SW 1271 (cell line): ENCODE measurements around the gene NDUFS7.
"Not testable (repeated sequence)": the region's sequence is repeated elsewhere in the genome, so short reads cannot be mapped to it uniquely, and the experiment has no call there.

Experiments used
- DNase-seq, 2 experiments: peaks; one replicate each; lab custom pipeline; 2025; lab: John Stamatoyannopoulos, UW

Gene NDUFS7

DNA sequence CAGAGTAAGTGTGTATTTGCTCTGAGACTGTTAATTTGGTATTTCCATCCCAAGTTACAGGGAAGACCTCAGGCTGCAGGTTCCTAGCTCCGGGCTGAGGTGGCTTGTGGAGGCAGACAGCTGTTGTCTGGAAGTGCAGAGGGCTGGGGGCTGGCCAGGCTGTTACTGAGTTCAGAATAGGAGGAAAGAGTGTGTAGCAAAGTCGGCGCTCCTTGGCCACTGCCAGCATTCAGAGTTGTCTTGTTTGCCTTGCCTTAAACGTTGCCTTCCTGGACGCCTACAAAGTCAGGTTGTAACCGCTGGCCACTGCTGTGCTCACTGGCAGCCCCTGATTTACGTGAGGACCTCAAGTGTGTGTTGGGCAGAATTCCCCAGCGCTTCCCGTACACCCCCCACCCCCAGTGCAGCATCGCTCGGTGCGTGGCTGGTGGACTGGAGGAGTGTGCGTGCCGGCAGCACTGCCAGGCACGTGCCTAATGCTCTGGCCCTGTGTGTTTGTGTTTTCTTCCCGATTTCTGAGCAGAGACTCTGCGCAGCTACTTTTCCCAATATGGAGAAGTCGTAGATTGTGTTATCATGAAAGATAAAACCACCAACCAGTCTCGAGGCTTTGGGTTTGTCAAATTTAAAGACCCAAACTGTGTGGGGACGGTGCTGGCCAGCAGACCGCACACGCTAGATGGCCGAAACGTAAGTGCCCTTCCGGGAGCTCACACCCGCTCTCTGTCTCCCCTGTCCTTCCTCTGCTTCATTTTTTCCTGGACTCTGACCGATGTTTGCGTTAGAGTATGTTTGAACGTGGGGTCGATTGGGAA lies 34.2 kb downstream of the NDUFS7 start:
- no peak for DNase-seq

DNA sequence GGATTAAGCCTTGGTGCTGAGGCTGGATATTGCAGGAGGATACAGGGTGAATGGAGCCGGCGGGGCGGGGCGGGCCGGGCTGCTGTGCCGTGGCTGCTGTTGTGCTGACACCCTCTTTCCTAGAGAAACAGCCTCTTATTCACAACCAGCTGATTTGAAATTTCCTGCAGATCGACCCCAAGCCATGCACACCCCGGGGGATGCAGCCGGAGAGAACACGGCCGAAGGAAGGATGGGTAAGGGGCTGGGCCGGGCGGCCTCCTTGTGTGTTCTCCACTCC lies 34.7 kb downstream of the NDUFS7 start:
- DNase-seq = no peak

DNA sequence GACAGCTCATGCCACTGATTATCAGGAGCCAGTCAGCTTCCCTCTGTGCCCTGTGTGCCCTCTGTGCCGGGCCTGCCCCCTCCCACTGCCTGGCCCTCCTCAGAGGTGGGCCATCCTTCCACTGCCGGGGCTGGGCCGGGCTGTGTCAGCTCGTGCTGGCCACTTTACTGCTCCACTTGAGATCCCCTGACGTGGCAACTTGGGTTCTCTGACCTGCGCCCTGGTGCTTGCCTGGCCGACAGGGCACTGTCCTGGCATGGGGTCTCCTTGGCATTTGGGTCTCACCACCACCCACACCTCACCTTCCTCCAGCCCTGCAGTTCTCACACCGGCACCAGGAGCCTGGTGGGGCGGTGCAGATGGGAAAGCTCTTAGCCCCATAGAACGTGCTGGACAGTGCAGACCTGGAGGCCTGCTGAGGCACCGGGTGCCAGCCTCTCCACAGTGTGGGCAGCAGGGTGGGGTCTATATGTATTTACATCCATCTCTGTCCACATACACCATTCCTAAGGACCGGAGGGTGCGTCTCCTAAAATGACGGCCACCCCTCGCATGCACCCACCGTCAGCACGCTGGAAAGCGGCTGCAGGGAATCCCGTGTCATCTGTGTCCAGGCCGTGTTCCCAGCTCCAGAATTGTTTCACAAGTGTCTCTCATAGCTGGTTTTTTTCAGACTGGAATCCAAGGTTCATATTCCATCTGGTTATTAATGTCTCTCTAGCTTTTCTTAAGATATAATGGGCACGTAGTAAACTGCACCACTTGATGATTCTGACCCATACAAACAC lies 35.4 kb downstream of the NDUFS7 start:
- DNase-seq = no peak

DNA sequence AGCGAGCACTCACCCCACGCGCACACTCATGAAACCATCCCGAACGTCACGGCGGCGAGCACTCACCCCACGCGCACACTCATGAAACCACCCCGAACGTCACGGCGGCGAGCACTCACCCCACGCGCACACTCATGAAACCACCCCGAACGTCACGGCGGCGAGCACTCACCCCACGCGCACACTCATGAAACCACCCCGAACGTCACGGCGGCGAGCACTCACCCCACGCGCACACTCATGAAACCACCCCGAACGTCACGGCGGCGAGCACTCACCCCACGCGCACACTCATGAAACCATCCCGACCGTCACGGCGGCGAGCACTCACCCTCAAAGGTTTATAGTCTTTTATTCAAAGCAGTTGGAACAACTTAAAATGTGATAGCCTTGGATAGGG lies 36.4 kb downstream of the NDUFS7 start:
- DNase-seq = not testable (repeated sequence)

DNA sequence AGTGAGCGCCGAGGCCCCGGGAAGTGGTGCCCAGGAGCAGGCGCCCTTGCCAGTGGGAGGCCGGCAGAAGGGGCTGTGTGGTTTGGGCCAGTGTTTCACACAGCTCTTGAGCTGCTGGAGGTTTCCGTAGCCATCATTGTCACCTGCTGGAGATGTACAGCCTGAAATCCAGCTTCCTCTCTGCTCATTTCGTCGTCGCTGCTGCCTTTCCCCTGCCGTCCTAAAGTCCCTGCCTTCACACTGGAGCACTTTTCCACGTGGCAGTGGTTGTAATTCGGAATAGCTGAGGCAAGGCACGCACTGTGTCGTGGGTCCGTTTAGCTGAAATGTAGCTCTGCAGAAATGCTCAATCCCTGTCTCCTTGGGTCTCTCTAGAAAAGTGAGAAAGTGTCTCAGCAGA lies 36.9 kb downstream of the NDUFS7 start:
- no peak for DNase-seq

DNA sequence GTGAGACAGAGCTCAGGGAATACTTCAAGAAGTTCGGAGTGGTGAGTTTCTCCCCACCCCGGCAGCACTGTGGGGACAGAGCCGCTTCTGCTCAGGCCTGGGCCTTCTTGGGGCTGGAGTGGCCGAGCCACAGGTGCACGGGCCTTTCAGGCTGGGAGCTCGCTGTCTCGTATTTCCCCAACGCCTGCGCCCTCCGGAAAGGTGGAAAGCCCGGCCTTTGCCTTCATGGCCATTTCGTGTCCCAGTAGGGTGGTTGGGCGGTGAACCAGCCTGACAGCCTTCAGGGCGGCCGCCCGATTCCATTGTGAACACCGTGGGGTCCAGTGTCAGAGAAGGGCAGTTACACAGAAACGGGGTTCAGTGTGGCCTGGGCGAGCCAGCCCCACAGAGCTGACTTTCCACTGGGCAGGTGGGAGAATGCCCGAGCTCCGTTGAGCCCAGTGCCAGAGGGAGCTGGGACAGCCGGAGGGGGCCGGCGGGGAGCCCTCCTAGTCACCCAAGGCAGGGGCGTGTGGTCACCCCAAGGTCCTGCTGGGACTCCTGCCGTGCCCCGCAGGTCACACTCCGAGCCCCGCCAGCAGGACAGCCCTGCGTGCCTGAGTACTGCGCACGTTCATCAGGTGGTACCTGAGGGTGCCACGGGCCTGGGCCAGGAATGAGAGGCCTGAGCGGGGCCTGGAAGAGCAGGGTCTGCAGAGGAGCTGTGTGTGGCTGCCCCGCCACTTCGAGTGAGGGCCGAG lies 37.7 kb downstream of the NDUFS7 start:
- DNase-seq = no peak

DNA sequence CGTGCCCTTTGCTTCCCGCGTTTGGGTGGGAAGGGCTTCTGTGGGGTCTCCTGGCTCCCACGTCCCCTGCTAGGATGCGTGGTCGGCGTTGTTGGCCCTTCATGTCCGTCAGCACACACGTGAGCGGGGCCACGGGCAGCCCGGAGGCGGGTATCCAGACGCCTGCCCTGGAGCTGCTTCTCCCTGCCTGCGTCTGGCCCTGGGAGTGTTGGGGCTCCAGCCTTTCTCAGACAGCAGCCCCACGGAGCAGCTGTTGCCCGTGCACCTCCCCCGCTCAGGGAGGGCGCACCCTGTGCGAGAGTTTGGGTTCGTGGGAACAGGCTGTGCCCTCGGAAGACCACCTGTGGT lies 38.2 kb downstream of the NDUFS7 start:
- no peak for DNase-seq

DNA sequence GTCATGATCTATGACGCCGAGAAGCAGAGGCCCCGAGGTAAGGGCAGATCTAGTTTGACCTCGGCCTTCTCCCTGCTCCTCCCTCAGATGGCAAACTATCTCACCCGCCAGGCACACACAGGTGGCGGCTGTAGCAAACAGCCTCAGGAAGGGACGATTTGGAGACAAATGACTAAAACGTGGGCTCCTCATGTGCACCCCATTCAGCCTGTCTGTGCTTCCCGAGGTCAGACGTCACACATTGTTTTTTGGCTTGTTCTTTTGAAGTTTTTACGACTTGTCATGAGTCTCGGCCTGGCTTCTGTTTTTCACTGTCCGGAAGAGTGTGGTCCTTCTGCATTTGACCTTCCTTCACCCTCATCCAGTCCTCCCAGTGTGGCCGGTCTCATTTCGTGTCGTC lies 38.7 kb downstream of the NDUFS7 start:
- DNase-seq = no peak

DNA sequence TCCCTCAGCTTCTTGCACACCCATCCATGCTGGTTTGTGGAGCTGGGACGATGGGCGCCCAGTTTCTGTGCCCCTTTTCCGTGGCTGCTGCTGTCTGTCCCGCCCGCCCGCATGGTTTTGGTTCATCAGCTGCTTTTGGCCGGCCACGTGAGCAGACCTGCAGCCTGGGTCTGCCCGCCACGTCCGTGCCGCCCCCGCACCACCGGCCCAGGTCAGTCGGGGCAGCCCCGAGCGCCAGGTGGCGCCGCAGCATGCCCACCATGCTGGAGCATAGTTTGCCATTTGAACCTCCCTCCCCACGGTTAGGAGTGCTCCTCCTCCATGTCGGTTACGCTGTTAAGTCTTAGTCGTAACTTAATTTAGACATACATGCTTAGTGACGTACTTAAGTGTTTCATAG lies 39.2 kb downstream of the NDUFS7 start:
- no peak for DNase-seq

DNA sequence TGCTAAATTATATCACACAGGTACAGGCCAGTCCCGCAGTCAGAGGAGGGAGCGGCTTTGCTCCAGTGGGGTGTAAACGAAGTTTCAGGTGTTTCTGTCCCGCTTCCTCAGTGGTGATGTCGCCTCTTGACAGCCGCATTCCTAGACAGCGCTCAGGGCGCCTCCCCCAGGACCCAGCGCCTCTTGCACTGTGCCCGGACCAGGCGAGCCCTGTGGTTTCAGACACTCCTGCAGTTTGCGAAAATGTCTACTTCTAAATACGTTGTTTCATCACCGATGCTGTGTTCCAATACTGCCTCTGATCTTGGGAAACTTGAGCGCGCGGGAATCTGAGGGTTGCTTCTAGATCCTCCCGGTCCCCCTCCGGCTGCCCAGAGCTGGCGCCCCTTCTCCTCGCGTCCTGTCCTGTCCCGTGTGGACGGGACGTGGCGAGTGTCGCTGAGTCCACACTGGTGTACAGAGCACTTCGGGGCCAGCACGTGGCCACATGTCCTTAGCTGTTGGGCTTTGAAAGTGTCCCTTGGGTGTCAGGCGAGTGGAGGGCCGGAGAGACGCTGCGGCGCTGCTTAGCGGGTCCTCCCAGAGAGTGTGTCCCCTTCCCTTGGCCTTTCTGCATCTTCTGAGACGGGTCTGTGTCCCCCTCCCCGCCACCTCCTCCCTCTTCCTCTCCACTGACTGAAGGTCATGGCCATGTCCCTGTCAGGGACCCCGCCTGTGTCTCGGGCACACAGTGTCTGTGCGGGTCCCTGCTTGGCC lies 39.9 kb downstream of the NDUFS7 start:
- no peak for DNase-seq

DNA sequence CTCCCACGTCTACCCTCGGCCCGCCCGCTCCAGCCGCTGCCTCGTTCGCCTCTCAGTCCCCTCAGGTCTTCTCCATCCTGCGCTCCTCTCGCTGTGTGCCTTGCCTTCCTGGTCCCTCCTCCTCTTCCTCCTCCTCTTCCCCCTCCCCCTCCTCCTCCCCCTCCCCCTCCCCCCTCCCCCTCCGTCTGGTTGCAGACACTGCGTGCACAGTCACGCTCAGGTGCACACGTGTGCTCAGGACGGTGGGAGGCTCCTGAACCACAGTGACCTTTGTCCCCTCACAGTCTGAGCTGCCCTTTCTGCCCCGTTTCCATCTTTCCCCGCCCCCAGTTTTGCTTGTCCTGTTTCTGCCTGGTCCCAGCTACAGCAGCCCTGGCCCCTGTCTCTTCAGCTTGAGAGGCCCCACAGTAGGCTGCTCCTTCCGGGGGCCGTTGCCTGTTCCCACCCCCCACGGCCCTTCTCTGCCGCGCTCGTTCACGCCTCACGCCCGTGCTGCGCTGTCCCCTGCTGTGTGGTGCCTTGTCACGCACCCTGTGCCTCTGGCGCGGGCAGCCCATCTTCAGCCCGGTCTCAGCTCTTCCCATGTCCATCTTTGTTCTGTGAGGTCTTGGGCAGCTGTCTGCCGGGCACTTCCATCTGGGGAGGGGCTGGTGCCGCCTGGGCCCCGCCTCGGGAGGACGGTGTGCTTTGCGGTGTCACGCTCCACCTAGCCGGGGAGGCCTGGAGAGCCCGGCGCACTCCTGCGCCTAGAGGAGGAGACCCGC lies 40.7 kb downstream of the NDUFS7 start:
- DNase-seq = no peak

DNA sequence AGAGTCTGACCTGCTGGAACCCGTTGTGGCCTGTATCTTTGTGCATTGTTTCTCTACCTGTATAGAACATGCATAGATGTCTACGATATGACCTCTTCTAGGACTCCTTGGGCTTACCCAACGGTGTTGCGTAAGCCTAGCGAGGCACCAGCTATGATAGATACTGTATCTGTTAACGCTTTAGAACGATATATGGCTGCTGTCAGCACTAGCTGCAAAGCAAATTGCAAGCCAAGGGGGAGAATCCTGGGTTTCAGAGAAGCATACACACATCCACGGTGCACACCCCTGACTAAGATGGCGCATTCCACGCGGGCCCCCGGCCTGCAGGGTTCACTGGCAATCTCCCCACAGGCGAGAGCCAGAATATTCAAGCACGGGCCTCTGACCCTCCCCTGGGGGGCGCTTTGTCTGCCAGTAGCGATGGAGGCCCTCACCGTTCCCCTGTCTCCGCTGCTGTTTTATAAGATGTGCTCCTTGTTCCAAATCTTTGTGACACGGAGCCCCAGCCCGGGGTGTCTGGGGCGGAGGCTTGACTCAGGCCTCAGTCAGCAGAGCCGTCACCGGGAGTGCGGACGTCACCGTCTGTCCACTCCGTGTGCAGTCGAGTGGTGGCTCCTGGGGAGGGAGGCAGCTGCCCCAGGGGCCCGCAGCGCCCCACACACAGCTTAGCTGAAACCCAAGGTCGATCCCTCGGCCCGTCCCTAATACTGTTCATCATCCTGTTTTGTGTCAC lies 41.6 kb downstream of the NDUFS7 start:
- no peak for DNase-seq

DNA sequence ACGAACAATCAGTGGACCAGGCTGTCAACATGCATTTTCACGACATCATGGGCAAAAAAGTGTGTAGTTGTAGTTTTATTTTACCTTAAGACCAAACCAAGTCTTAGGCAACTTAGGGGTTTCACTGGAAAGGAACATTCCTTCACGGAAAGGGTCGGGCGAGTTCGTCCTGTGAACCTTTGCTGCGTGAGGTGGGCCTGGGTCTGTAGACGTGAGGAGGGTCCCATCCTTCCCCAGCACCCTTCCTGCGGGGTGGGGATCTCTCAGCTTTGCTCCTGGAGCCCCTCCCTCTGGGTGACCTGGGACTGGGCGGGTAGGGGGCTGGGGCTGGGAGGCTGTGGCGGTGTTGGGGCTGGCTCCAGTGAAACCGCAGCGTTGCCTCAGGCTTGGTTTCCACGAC lies 42.2 kb downstream of the NDUFS7 start:
- no peak for DNase-seq

DNA sequence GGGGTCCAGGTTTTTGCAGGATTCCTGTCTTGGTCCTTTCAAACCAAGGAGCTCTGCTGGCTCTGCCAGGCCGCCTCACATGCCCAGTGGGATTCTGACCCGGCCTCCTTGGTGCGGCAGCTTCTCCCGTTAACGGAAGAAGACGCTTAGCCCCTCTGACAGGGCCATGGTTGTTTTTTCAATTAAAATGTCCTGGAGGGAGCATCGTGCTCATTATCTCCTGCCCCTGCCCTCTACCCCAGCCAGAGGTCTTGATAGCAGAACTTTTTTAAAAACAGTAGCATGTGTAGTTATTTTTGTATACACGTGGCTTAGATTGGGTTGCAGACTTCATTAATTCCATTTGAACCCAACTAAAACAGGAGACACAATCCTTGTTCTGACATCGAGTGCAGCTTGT lies 43.0 kb downstream of the NDUFS7 start:
- DNase-seq = no peak

DNA sequence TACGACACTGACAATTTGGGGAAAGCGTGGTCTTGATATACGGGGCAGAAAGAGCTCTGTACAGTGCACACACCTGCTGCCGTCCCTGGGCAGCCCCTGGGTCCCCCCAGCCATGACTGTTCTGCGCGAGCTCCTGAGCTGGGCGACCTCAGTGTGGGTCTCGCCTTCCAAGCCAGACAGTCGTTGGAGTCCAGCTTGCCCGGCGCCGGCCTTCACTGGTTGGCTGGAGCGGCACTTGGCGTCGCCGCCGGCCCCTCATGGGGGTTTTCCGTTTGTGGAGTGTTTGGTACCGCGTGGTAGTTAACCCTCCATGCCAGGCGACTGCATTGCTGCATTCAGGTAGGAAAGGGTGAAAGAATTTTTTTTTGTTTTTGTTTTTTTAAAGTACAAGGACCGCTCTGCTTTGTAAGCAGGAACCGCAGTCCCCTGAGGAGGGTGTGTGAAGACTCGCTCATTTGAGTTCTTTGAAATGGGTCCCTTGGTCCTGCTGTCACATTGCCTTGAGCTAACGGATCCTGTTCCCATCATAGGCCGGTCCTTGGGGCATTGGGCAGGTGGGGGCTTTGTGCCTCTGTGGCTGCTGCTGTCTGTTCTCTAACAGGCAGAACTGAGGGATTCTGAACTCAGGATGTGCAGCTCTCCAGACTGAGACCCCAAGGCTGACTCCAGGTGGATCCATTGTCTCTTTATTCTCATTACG lies 43.7 kb downstream of the NDUFS7 start:
- no peak for DNase-seq

DNA sequence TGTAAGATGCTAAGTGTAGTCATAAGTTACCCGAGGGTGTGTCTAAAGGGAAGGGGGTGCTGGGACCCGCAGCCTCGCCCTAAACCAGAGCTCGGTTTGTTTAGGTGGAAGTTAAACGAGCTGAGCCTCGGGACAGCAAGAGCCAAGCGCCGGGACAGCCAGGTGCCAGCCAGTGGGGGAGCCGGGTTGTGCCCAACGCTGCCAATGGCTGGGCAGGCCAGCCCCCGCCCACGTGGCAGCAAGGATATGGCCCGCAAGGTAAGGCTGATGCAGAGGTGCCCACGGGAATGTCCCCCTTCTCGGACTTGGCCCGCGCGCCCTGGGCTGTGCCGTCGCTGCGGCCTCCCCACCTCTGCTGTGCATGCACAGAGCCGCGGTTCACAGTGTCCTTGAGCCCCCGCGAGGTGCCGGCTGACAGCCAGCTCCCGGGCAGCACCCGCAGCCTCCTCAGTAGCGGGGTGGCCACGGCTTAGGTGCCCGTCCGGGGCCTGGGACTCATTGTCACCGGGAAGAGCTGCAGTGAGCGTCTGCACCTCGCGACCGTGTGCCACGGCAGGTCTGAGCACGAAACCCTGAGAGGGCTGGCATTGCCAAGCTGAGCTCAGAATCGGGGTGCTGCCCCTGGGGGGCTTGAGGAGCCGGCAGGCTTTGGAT lies 45.2 kb downstream of the NDUFS7 start:
- DNase-seq = no peak

DNA sequence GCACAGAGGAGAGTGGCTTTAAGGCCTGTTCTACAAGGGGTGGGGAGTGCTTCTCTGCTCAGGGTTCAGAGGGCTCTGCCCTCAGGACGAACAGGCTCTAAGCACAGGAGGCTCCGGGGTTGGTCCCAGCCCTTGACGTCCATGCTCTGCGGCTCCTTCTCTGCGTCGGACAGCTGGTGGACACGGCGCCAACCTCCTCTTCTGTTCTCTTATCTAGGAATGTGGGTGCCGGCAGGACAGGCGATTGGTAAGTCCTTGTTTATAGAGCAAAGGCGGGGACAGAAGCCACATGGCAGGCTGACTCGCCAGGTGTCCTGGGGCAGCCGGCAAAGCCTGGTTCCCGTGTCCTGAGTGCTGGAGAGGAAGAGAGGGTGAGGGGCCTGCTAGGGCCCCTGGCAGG lies 46.0 kb downstream of the NDUFS7 start:
- no peak for DNase-seq

DNA sequence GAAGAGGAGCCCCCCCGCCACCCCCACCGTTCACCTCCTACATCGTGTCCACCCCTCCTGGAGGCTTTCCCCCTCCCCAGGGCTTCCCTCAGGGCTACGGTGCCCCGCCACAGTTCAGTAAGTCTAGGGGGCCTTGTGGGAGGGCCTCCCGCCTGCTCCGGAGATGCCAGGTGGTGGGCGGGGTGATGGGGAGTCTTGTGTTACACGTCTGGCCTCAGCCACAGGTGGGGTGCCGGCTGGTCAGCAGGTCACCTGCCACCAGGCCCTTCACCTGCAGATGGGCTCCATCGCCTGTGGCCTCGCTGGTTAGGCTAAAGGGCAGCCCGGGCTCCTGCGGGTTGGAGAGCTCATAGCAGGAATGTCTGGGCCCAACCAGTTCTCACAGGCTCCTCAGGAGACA lies 46.5 kb downstream of the NDUFS7 start:
- no peak for DNase-seq

DNA sequence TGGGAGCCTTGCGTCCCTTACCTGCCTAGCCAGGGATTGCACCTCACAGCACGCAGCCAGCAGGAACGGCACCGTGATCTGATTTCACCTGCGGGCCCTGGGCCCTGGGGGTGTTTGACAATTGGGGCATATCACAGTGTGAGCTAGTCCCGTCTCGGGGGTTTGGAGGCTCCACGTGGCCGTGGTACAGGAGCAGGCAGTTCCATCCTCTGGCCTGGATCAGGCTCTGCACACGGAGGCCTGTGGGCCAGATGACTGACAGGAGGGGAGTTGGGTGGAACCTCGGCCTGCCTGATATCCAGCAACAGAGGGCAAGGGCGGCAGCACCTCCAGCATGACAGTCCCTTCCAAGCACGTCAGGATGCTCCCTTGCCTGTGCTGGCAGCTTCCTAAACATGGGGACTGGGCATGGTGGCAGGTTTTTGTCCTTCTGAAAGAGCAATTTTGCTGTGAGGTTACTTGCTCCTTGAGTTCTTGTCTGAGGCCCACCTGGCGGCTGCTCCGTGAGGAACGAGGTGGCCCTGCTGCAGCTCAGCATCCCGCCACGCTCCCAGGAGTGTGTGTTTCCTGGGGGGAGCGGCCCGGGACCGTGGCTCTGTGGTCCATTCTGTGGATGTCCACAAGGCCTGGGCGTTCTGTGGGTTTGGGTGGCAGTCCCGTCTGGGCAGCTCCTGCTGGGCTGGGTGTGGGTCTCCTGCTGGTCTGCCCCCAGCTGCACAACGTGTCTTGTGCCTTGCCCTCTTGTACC lies 48.2 kb downstream of the NDUFS7 start:
- no peak for DNase-seq
